ENCODE measurements around the gene UCN2. TPM values are rescaled to one million over a fixed set of nuclear protein-coding genes. Genes with fewer than 3 reads are reported as not detected.

The UCN2 gene
- total and polyA plus RNA-seq, 9 of the 15 experiments (the other 6 are each of a cell fraction or from before 2014, with no cell fraction given), result 0.08 to 0.11 TPM; not detected in 7

GRCh38 chr3:48571938-48572337 lies 8.4 kb upstream of the UCN2 start:
- ChIA-PET CTCF (ENCODE audit: low intra/inter-chr PET ratio) (no interaction called here), POLR2A (no interaction called here)
- H3K36me3 ChIP-seq (ENCODE audit: control insufficient read depth, insufficient read depth, low read length), result no peaks in the 10 kb centered on the region
- DNase-seq (ENCODE audit: extremely low read depth in 1 of 4, low spot score in 3 of 4) (no peak), FAIRE-seq (no peak), ATAC-seq (no peak)
- no peaks in the 10 kb centered on the region for H3K79me2 ChIP-seq (ENCODE audit: control insufficient read depth, insufficient read depth, low read length)
- H3K4me1 ChIP-seq (replicated peaks in 1 of 2; ENCODE audit: control insufficient read depth in 2 of 2, insufficient read depth in 2 of 2, low read length in 2 of 2), result peaks cover 0 to 9% of the 10 kb centered on the region in 2 experiments; a peak in 1 of 5 replicates
- H3K9me1 ChIP-seq (ENCODE audit: control insufficient read depth, insufficient read depth, low read length), result no peaks in the 10 kb centered on the region
- H3K9me3 ChIP-seq (replicated peaks; ENCODE audit: control insufficient read depth, insufficient read depth, low read depth, low read length), result no peaks in the 10 kb centered on the region
- in situ Hi-C loops (cut with MboI), result no loop called here
- H3K9ac ChIP-seq (ENCODE audit: insufficient read depth in 1 of 2, low read depth in 2 of 2, low read length in 2 of 2), result no peak overlapping the region; a peak in 1 of 4 replicates
- H3K27ac ChIP-seq (ENCODE audit: extremely low read depth, low read depth, low read length), result no peak overlapping the region
- WGBS (ENCODE audit: insufficient coverage, low coverage, missing lambda C conversion rate), result 48% methylated on average over 8 of the region's 12 CpGs
- no peak overlapping the region for H3K4me3 ChIP-seq
- BruUV-seq (replicated peaks), result no TSS peak
- intact Hi-C loops (cut with micrococcal nuclease), result no loop called here
- TF ChIP-seq MCM5 (IDR thresholded peaks at IDR 0.05; ENCODE audit: low read depth) (no peak), EP400 (IDR thresholded peaks at IDR 0.05) (no peak), RAD21 (CRISPR knock-in tag; conservative IDR thresholded peaks at IDR 0.05 in 1 of 2, IDR thresholded peaks at IDR 0.05 in 1 of 2) (no peak), ZNF217 (CRISPR knock-in tag; IDR thresholded peaks at IDR 0.05) (no peak), NFRKB (IDR thresholded peaks at IDR 0.05; ENCODE audit: low read depth) (no peak), SP1 (CRISPR knock-in tag; IDR thresholded peaks at IDR 0.05) (no peak), ZNF778 (CRISPR knock-in tag; IDR thresholded peaks at IDR 0.05) (no peak), POLR3A (IDR thresholded peaks at IDR 0.05; ENCODE audit: borderline replicate concordance, extremely low read depth, insufficient read depth, insufficient read length) (no peak), CHCHD3 (CRISPR knock-in tag; IDR thresholded peaks at IDR 0.05) (no peak), ZNF280A (IDR thresholded peaks at IDR 0.05; ENCODE audit: low read depth, partially characterized antibody) (no peak)
- TF ChIP-seq, protein P1, sequence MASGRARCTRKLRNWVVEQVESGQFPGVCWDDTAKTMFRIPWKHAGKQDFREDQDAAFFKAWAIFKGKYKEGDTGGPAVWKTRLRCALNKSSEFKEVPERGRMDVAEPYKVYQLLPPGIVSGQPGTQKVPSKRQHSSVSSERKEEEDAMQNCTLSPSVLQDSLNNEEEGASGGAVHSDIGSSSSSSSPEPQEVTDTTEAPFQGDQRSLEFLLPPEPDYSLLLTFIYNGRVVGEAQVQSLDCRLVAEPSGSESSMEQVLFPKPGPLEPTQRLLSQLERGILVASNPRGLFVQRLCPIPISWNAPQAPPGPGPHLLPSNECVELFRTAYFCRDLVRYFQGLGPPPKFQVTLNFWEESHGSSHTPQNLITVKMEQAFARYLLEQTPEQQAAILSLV (tag; IDR thresholded peaks at IDR 0.05), result no peak
- H3K27me3 ChIP-seq (ENCODE audit: control insufficient read depth in 2 of 2, insufficient read depth in 2 of 2, low read length in 2 of 2), result no peaks in the 10 kb centered on the region
- no peak overlapping the region for H2AFZ ChIP-seq (ENCODE audit: low read depth, low read length)
- H3K4me2 ChIP-seq (ENCODE audit: insufficient read depth, low read length), result no peak overlapping the region
- H4K20me1 ChIP-seq (replicated peaks; ENCODE audit: control insufficient read depth, insufficient read depth, low read length), result no peaks in the 10 kb centered on the region

All from K562 (cell line).